HL-60 (cell line): ENCODE data around the gene SH3TC2.

Experiments used
- POLR2AphosphoS5 ChIP-seq: IDR thresholded peaks from 2 replicates; pipeline ENCODE4 v1.6.1; 2012; ENCODE audit warnings: low read depth
- SPI1 ChIP-seq: IDR thresholded peaks from 2 replicates; pipeline ENCODE4 v1.6.1; 2012; ENCODE audit warnings: low read depth, mild to moderate bottlenecking, borderline replicate concordance
- TF ChIP-seq, protein P1 (sequence below): IDR thresholded peaks from one replicate; pipeline ENCODE4 v1.5.1; 2011; ENCODE audit warnings: low read length, control low read depth, inconsistent platforms; ENCODE audit not compliant: insufficient read depth
- TF ChIP-seq, protein P2 (sequence below): IDR thresholded peaks from 2 replicates; pipeline ENCODE4 v1.6.1; 2012; ENCODE audit warnings: low read depth; ENCODE audit not compliant: insufficient replicate concordance

DNA sequence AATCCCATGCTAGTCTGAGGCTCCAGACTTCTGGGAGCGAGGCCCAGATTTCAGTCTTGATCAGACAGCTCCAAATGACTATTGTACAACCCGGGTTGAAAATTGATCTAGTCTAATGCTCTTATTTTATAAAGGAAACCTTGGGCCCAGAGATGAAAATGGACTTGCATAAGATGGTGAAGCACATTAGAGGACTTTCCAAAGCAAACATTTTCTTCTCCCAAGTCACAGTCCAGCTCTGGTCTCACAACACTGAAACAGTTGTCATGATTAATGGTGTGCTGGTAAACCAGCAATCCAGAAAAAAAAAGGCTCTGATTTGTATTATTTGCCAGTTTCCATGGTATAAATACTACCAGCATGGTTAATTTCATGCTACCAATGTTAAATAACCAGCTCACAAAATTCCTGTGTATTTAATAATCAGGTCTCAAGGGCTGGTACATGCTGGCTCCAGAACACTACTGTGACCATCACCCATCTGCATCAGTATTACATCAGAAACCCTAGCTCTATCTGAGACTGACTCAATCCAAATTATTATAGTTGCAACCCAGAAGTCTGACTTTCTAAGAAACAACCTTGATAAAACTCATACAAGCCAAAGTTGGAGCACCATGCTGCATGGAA, 45.9 kb upstream of the SH3TC2 start:
- TF ChIP-seq, protein P1, sequence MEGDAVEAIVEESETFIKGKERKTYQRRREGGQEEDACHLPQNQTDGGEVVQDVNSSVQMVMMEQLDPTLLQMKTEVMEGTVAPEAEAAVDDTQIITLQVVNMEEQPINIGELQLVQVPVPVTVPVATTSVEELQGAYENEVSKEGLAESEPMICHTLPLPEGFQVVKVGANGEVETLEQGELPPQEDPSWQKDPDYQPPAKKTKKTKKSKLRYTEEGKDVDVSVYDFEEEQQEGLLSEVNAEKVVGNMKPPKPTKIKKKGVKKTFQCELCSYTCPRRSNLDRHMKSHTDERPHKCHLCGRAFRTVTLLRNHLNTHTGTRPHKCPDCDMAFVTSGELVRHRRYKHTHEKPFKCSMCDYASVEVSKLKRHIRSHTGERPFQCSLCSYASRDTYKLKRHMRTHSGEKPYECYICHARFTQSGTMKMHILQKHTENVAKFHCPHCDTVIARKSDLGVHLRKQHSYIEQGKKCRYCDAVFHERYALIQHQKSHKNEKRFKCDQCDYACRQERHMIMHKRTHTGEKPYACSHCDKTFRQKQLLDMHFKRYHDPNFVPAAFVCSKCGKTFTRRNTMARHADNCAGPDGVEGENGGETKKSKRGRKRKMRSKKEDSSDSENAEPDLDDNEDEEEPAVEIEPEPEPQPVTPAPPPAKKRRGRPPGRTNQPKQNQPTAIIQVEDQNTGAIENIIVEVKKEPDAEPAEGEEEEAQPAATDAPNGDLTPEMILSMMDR, result no peak
- TF ChIP-seq POLR2AphosphoS5 (no peak), SPI1 (no peak)
- TF ChIP-seq, protein P2, sequence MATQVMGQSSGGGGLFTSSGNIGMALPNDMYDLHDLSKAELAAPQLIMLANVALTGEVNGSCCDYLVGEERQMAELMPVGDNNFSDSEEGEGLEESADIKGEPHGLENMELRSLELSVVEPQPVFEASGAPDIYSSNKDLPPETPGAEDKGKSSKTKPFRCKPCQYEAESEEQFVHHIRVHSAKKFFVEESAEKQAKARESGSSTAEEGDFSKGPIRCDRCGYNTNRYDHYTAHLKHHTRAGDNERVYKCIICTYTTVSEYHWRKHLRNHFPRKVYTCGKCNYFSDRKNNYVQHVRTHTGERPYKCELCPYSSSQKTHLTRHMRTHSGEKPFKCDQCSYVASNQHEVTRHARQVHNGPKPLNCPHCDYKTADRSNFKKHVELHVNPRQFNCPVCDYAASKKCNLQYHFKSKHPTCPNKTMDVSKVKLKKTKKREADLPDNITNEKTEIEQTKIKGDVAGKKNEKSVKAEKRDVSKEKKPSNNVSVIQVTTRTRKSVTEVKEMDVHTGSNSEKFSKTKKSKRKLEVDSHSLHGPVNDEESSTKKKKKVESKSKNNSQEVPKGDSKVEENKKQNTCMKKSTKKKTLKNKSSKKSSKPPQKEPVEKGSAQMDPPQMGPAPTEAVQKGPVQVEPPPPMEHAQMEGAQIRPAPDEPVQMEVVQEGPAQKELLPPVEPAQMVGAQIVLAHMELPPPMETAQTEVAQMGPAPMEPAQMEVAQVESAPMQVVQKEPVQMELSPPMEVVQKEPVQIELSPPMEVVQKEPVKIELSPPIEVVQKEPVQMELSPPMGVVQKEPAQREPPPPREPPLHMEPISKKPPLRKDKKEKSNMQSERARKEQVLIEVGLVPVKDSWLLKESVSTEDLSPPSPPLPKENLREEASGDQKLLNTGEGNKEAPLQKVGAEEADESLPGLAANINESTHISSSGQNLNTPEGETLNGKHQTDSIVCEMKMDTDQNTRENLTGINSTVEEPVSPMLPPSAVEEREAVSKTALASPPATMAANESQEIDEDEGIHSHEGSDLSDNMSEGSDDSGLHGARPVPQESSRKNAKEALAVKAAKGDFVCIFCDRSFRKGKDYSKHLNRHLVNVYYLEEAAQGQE, result no peak
